Neural cell (in vitro differentiated cells): ENCODE results near the gene XXYLT1. TPM values are rescaled to one million over a fixed set of nuclear protein-coding genes. Genes with fewer than 3 reads are reported as not detected.

ENCODE experiments used
- H2AFZ ChIP-seq: fragments of 200-600, 300-800 bp; sonication (generic), shearing (Covaris generic); 2 replicates; pipeline ENCODE4 v1.6.0; 2014; ENCODE audit warnings: low read depth, mild to moderate bottlenecking, antibody characterized with exemption, low read length, moderate library complexity
- H3F3A ChIP-seq: fragments of 200-600 bp; shearing (Covaris generic); 2 replicates; pipeline ENCODE4 v1.6.1; 2016; ENCODE audit warnings: mild to moderate bottlenecking, moderate library complexity, mixed read lengths, antibody characterized with exemption, low read length; ENCODE audit not compliant: insufficient read depth, poor library complexity, severe bottlenecking
- H3K27ac ChIP-seq: fragments of 200-600, 300-800 bp; sonication (generic), shearing (Covaris generic); 2 replicates; pipeline ENCODE4 v1.5.1; 2014; ENCODE audit warnings: mild to moderate bottlenecking, low read length, moderate library complexity
- H3K27me3 ChIP-seq: fragments of 300-800, 200-600 bp; sonication (generic), shearing (Covaris generic); 2 replicates; pipeline ENCODE4 v1.6.0; 2014; ENCODE audit warnings: mild to moderate bottlenecking, low read depth, low read length, moderate library complexity; ENCODE audit not compliant: insufficient read depth
- H3K36me3 ChIP-seq: fragments of 300-800, 200-600 bp; sonication (generic), shearing (Covaris generic); 2 replicates; pipeline ENCODE4 v1.5.1; 2014; ENCODE audit warnings: mild to moderate bottlenecking, antibody characterized with exemption, low read length, moderate library complexity; ENCODE audit not compliant: insufficient read depth
- H3K4me2 ChIP-seq: fragments of 300-800, 200-600 bp; sonication (generic), shearing (Covaris generic); 2 replicates; pipeline ENCODE4 v1.6.0; 2014; ENCODE audit warnings: mild to moderate bottlenecking, low read length
- H3K4me3 ChIP-seq: fragments of 300-800, 200-600 bp; sonication (generic), shearing (Covaris generic); 2 replicates; pipeline ENCODE4 v1.5.1; 2014; ENCODE audit warnings: mild to moderate bottlenecking, low read length, moderate library complexity
- H3K79me2 ChIP-seq: fragments of 200-600 bp; shearing (Covaris generic); replicated peaks from 2 replicates; pipeline ENCODE4 v1.6.0; 2014; ENCODE audit warnings: mild to moderate bottlenecking, low read length, moderate library complexity; ENCODE audit not compliant: insufficient read depth
- H3K9ac ChIP-seq: fragments of 300-800, 200-600 bp; sonication (generic), shearing (Covaris generic); 2 replicates; pipeline ENCODE4 v1.6.1; 2016; ENCODE audit warnings: mild to moderate bottlenecking, low read length, mixed read lengths
- H3K9me2 ChIP-seq: fragments of 200-600 bp; shearing (Covaris generic); 2 replicates; pipeline ENCODE4 v1.6.1; 2016; ENCODE audit warnings: mild to moderate bottlenecking, low read length, mixed read lengths; ENCODE audit not compliant: insufficient read depth
- H3K9me3 ChIP-seq: fragments of 200-600, 300-800 bp; sonication (generic), shearing (Covaris generic); 2 replicates; pipeline ENCODE4 v1.6.1; 2016; ENCODE audit warnings: mild to moderate bottlenecking, mixed run types, low read length, moderate library complexity, mixed read lengths
- H4K20me1 ChIP-seq: fragments of 200-600 bp; shearing (Covaris generic); 2 replicates; pipeline ENCODE4 v1.6.1; 2016; ENCODE audit warnings: mild to moderate bottlenecking, mixed run types; ENCODE audit not compliant: insufficient read depth
- CTCF ChIP-seq: fragments of 450-650 bp; IDR thresholded peaks from 2 replicates; pipeline ENCODE4 v1.5.1; 2014; ENCODE audit warnings: antibody characterized with exemption, mild to moderate bottlenecking, moderate library complexity; ENCODE audit not compliant: poor library complexity, severe bottlenecking
- EP300 ChIP-seq: fragments of 450-650 bp; conservative IDR thresholded peaks from 2 replicates; pipeline ENCODE4 v1.6.1; 2014; ENCODE audit warnings: antibody characterized with exemption, mild to moderate bottlenecking, moderate library complexity; ENCODE audit not compliant: poor library complexity, severe bottlenecking
- EZH2 ChIP-seq: fragments of 200-600, 300-800 bp; shearing (Covaris generic), sonication (generic); IDR thresholded peaks from 2 replicates; pipeline ENCODE4 v1.6.1; 2014; ENCODE audit warnings: antibody characterized with exemption, low read length, borderline replicate concordance, mild to moderate bottlenecking; ENCODE audit not compliant: insufficient read depth, poor library complexity, severe bottlenecking
- MXI1 ChIP-seq: fragments of 450-650 bp; conservative IDR thresholded peaks from 2 replicates; pipeline ENCODE4 v1.6.1; 2014; ENCODE audit warnings: antibody characterized with exemption, mild to moderate bottlenecking; ENCODE audit not compliant: poor library complexity, severe bottlenecking
- POLR2AphosphoS5 ChIP-seq: IDR thresholded peaks from 2 replicates; pipeline ENCODE4 v1.6.1; 2012
- RAD21 ChIP-seq: fragments of 450-650 bp; conservative IDR thresholded peaks from 2 replicates; pipeline ENCODE4 v1.6.1; 2014; ENCODE audit warnings: antibody characterized with exemption, mild to moderate bottlenecking, moderate library complexity
- REST ChIP-seq: IDR thresholded peaks from 2 replicates; pipeline ENCODE4 v1.6.1; 2012; ENCODE audit warnings: borderline replicate concordance
- SMC3 ChIP-seq: fragments of 450-650 bp; conservative IDR thresholded peaks from 2 replicates; pipeline ENCODE4 v1.6.1; 2014; ENCODE audit warnings: antibody characterized with exemption, mild to moderate bottlenecking, moderate library complexity; ENCODE audit not compliant: poor library complexity
- TAF1 ChIP-seq: IDR thresholded peaks from 2 replicates; pipeline ENCODE4 v1.6.1; 2012; ENCODE audit warnings: low read depth
- polyA plus RNA-seq: library from polyadenylated mRNA; depleted of rRNA; stranded (reverse); fragments of >200 nt; gene quantifications from 2 replicates; pipeline ENCODE4 v1.2.3, GENCODE V29; 2014

Gene XXYLT1
- polyA plus RNA-seq, 1 donor from 2014 or later, result 25.4 TPM

GRCh38 chr3:195238081-195238571 is 32.8 kb downstream of the XXYLT1 start:
- H3K27ac ChIP-seq, result no peak overlapping the region

More at GRCh38 chr3:195238081-195238571, 32.8 kb downstream of the XXYLT1 start:
- Histone ChIP-seq H3K27me3 (no peaks in the 10 kb centered on the region), H3K9me3 (no peaks in the 10 kb centered on the region), H2AFZ (no peak overlapping the region), H3K36me3 (no peaks in the 10 kb centered on the region), H3K9me2 (no peaks in the 10 kb centered on the region), H4K20me1 (no peaks in the 10 kb centered on the region), H3F3A (no peaks in the 10 kb centered on the region), H3K4me2 (no peak overlapping the region), H3K4me3 (no peak overlapping the region), H3K9ac (no peak overlapping the region), H3K79me2 (no peaks in the 10 kb centered on the region)
- TF ChIP-seq SMC3 (no peak), TAF1 (no peak), EP300 (no peak), RAD21 (no peak), REST (no peak), CTCF (no peak), MXI1 (no peak), POLR2AphosphoS5 (no peak), EZH2 (no peak)
